ENCODE measurements around the gene FAM120A. TPM values are rescaled to one million over a fixed set of nuclear protein-coding genes. Genes with fewer than 3 reads are reported as not detected.

The FAM120A gene
- total and polyA plus RNA-seq, 2 of the 13 experiments (the other 11 are each of a cell fraction or from before 2014, with no cell fraction given): 41.3 to 44.4 TPM

GRCh38 chr9:93475108-93475507 is 23.6 kb downstream of the FAM120A start:
- Histone ChIP-seq H3K9ac (ENCODE audit: insufficient read depth, low read depth, low read length) (no peak overlapping the region), H3K36me3 (replicated peaks in 1 of 2; ENCODE audit: control insufficient read depth in 1 of 2, insufficient read depth in 2 of 2, low read length in 2 of 2) (peaks cover 4 to 42% of the 10 kb centered on the region in 2 experiments), H3K27ac (ENCODE audit: extremely low read length, insufficient read depth, low read length) (no peak overlapping the region), H3K27me3 (ENCODE audit: control insufficient read depth in 1 of 2, insufficient read depth in 2 of 2, low read length in 2 of 2) (no peaks in the 10 kb centered on the region), H3K4me2 (ENCODE audit: low read depth, low read length) (no peak overlapping the region), H3K4me1 (ENCODE audit: insufficient read depth, low read length) (peaks cover 12% of the 10 kb centered on the region), H4K20me1 (ENCODE audit: insufficient read depth, low read length) (no peaks in the 10 kb centered on the region; the same call in 1 of the 2 replicates), H2AFZ (ENCODE audit: low read length) (no peak overlapping the region), H3K4me3 (replicated peaks in 1 of 3; ENCODE audit: insufficient read depth in 1 of 3, low read depth in 2 of 3, low read length in 3 of 3) (no peak overlapping the region), H3K79me2 (ENCODE audit: insufficient read depth, low read length) (peaks cover 46% of the 10 kb centered on the region), H3K9me3 (ENCODE audit: low read length) (no peaks in the 10 kb centered on the region)
- no peak for ATAC-seq
- WGBS (ENCODE audit: low lambda C conversion rate): 98% methylated on average over 3 of the region's 3 CpGs
- in situ Hi-C loops (cut with HindIII; ENCODE audit: extremely low pct_ligation_motif_present, low pct_unique_long_range_greater_than_20kb) (no loop called here), intact Hi-C loops (cut with micrococcal nuclease; ENCODE audit: unreplicated experiment) (loop anchor here (5.0 kb wide), 1 partner anchor 68 kb away; no protein-coding TSS in a partner anchor)
- TF ChIP-seq ZNF790 (CRISPR knock-in tag; IDR thresholded peaks at IDR 0.05; ENCODE audit: borderline replicate concordance): no peak
- TF ChIP-seq ATF4 (CRISPR knock-in tag; IDR thresholded peaks at IDR 0.05): peak in 1 of 2 experiments; percentile 76; a peak in 2 of 4 replicates
- ChIA-PET CTCF (ENCODE audit: low intra/inter-chr PET ratio, low total read pairs) (no interaction called here), POLR2A (no interaction called here)
- no TSS peak for BruUV-seq (replicated peaks)
- FAIRE-seq: no peak
- no peak for DNase-seq (ENCODE audit: low spot score)

GRCh38 chr9:93475856-93476255 is 24.4 kb downstream of the FAM120A start:
- H3K36me3 ChIP-seq (replicated peaks in 1 of 2; ENCODE audit: control insufficient read depth in 1 of 2, insufficient read depth in 2 of 2, low read length in 2 of 2): peaks cover 8 to 46% of the 10 kb centered on the region in 2 experiments
- WGBS (ENCODE audit: low lambda C conversion rate): 97% methylated on average over 3 of the region's 3 CpGs
- H3K27me3 ChIP-seq (ENCODE audit: control insufficient read depth in 1 of 2, insufficient read depth in 2 of 2, low read length in 2 of 2): no peaks in the 10 kb centered on the region
- no peak for FAIRE-seq
- no peak overlapping the region for H3K9ac ChIP-seq (ENCODE audit: insufficient read depth, low read depth, low read length)
- intact Hi-C loops (cut with micrococcal nuclease; ENCODE audit: unreplicated experiment) (loop anchor here (5.0 kb wide), 1 partner anchor 69 kb away; no protein-coding TSS in a partner anchor), in situ Hi-C loops (cut with HindIII; ENCODE audit: extremely low pct_ligation_motif_present, low pct_unique_long_range_greater_than_20kb) (no loop called here)
- CTCF ChIA-PET (ENCODE audit: low intra/inter-chr PET ratio, low total read pairs): no interaction called here
- H3K27ac ChIP-seq (ENCODE audit: extremely low read length, insufficient read depth, low read length): no peak overlapping the region
- no peaks in the 10 kb centered on the region; the same call in 1 of the 2 replicates for H4K20me1 ChIP-seq (ENCODE audit: insufficient read depth, low read length)
- POLR2A ChIA-PET: no interaction called here
- H3K79me2 ChIP-seq (ENCODE audit: insufficient read depth, low read length): peaks cover 42% of the 10 kb centered on the region
- H3K9me3 ChIP-seq (ENCODE audit: low read length): no peaks in the 10 kb centered on the region
- H3K4me3 ChIP-seq (replicated peaks in 1 of 3; ENCODE audit: insufficient read depth in 1 of 3, low read depth in 2 of 3, low read length in 3 of 3): no peak overlapping the region
- no peak overlapping the region for H2AFZ ChIP-seq (ENCODE audit: low read length)
- TF ChIP-seq ZNF432 (CRISPR knock-in tag; IDR thresholded peaks at IDR 0.05; ENCODE audit: borderline replicate concordance) (no peak), ZNF552 (CRISPR knock-in tag; IDR thresholded peaks at IDR 0.05; ENCODE audit: borderline replicate concordance) (no peak), FOXP4 (CRISPR knock-in tag; IDR thresholded peaks at IDR 0.05) (no peak), ZNF354B (CRISPR knock-in tag; IDR thresholded peaks at IDR 0.05) (no peak), ZSCAN22 (CRISPR knock-in tag; IDR thresholded peaks at IDR 0.05) (no peak)
- peaks cover 5% of the 10 kb centered on the region for H3K4me1 ChIP-seq (ENCODE audit: insufficient read depth, low read length)
- BruUV-seq (replicated peaks): no TSS peak
- no peak for ATAC-seq
- no peak overlapping the region for H3K4me2 ChIP-seq (ENCODE audit: low read depth, low read length)
- no peak for DNase-seq (ENCODE audit: low spot score)

Data from HepG2 (cell line).